Fibroblast of peridontal ligament (primary cell): ENCODE data around the gene TXNDC16.

Experiments used
- DNase-seq: peaks from one replicate; pipeline ENCODE4 v3.0.0-alpha.2; 2010; ENCODE audit errors: extremely low read depth

Gene TXNDC16

GRCh38 chr14:52455291-52456088 is 96.8 kb downstream of the TXNDC16 start:
- DNase-seq = peak; percentile 59

GRCh38 chr14:52447236-52447635 is 105.1 kb downstream of the TXNDC16 start:
- DNase-seq = no peak

- no peak for DNase-seq
These were observed 106.0 kb downstream of the TXNDC16 start for GRCh38 chr14:52446355-52446754.

- peak; percentile 39 for DNase-seq
These were observed 108.8 kb downstream of the TXNDC16 start for GRCh38 chr14:52443506-52443905.

- no peak for DNase-seq
These were observed 109.7 kb downstream of the TXNDC16 start for GRCh38 chr14:52442602-52443001.

- DNase-seq = no peak
These were observed 110.1 kb downstream of the TXNDC16 start for GRCh38 chr14:52442166-52442565.

GRCh38 chr14:52439476-52439875 is 112.8 kb downstream of the TXNDC16 start:
- DNase-seq = no peak

- no peak for DNase-seq
These were observed 117.3 kb downstream of the TXNDC16 start for GRCh38 chr14:52434955-52435354.

- DNase-seq = no peak
These were observed 121.8 kb downstream of the TXNDC16 start for GRCh38 chr14:52430474-52430873.

GRCh38 chr14:52429451-52429850 is 122.9 kb downstream of the TXNDC16 start:
- no peak for DNase-seq

- DNase-seq = no peak
These were observed 124.8 kb downstream of the TXNDC16 start for GRCh38 chr14:52427460-52427859.

GRCh38 chr14:52422650-52423356 is 129.5 kb downstream of the TXNDC16 start:
- peak; percentile 37 for DNase-seq

GRCh38 chr14:52417139-52417538 is 135.2 kb downstream of the TXNDC16 start:
- DNase-seq = no peak

- DNase-seq = peak; percentile 86
These were observed 138.4 kb downstream of the TXNDC16 start for GRCh38 chr14:52413729-52414408.

- peak; percentile 57 for DNase-seq
These were observed 139.9 kb downstream of the TXNDC16 start for GRCh38 chr14:52412426-52412825.

- DNase-seq = no peak
These were observed 147.0 kb downstream of the TXNDC16 start for GRCh38 chr14:52405314-52405713.

- peak; percentile 62 for DNase-seq
These were observed 149.3 kb downstream of the TXNDC16 start for GRCh38 chr14:52402812-52403526.

GRCh38 chr14:52400846-52401245 is 151.5 kb downstream of the TXNDC16 start:
- no peak for DNase-seq

GRCh38 chr14:52399921-52400595 is 152.2 kb downstream of the TXNDC16 start:
- peak; percentile 87 for DNase-seq

- no peak for DNase-seq
These were observed 153.2 kb downstream of the TXNDC16 start for GRCh38 chr14:52399104-52399503.

- peak; percentile 81 for DNase-seq
These were observed 154.5 kb downstream of the TXNDC16 start for GRCh38 chr14:52397844-52398243.
